CD4-positive, CD25-positive, alpha-beta regulatory T cell (primary cell): ENCODE results near the gene MEF2C. TPM values are rescaled to one million over a fixed set of nuclear protein-coding genes. Genes with fewer than 3 reads are reported as not detected.

Experiments used
- ATAC-seq, 2 donors: fragments of 150-1000 bp; cut with Tn5 transposase; one replicate each; pipeline ENCODE4 v1.10.0; 2021; ENCODE audit warnings: low read depth in 2 of 2, moderate number of reproducible peaks in 2 of 2, moderate library complexity in 1 of 2
- DNase-seq, 3 donors: peaks; one replicate each; pipeline versions ENCODE4 v3.0.0 to v3.0.0-alpha.2; 2012 to 2022; ENCODE audit warnings: mixed read lengths in 1 of 3
- H3K27ac ChIP-seq: one replicate; pipeline ENCODE4 v1.7.0; 2013; ENCODE audit warnings: mild to moderate bottlenecking, low read length; ENCODE audit not compliant: insufficient read depth, poor library complexity, severe bottlenecking
- H3K27me3 ChIP-seq: one replicate; pipeline ENCODE4 v1.7.0; 2013; ENCODE audit warnings: low read length; ENCODE audit not compliant: control insufficient read depth, insufficient read depth
- H3K36me3 ChIP-seq: one replicate; pipeline ENCODE4 v1.7.0; 2013; ENCODE audit warnings: mild to moderate bottlenecking, low read length, moderate library complexity; ENCODE audit not compliant: control insufficient read depth, insufficient read depth
- H3K4me1 ChIP-seq: 2 replicates; pipeline ENCODE4 v1.7.0; 2013; ENCODE audit warnings: mild to moderate bottlenecking, low read length; ENCODE audit not compliant: insufficient read depth, control insufficient read depth, poor library complexity, severe bottlenecking
- H3K4me3 ChIP-seq: one replicate; pipeline ENCODE4 v1.7.0; 2013; ENCODE audit warnings: low read depth, mild to moderate bottlenecking, low read length, moderate library complexity
- H3K9me3 ChIP-seq, 2 experiments: 1 replicate in 1 of 2; 2 replicates in 1 of 2; pipeline ENCODE4 v1.7.0; 2013; ENCODE audit warnings: low read length in 2 of 2, mild to moderate bottlenecking in 1 of 2, moderate library complexity in 1 of 2; ENCODE audit not compliant: control insufficient read depth in 2 of 2
- H3K27ac Mint-ChIP-seq, 3 donors: one replicate each; pipeline ENCODE4 v1.8.0; 2020 to 2022; ENCODE audit warnings: mild to moderate bottlenecking in 3 of 3, mixed read lengths in 3 of 3, moderate library complexity in 2 of 3
- H3K27me3 Mint-ChIP-seq: one replicate; pipeline ENCODE4 v1.8.0; 2022; ENCODE audit warnings: mild to moderate bottlenecking, mixed read lengths
- H3K36me3 Mint-ChIP-seq: one replicate; pipeline ENCODE4 v1.8.0; 2020; ENCODE audit warnings: mixed read lengths
- H3K4me1 Mint-ChIP-seq, 4 donors: one replicate each; pipeline ENCODE4 v1.8.0; 2020 to 2022; ENCODE audit warnings: mixed read lengths in 4 of 4, mild to moderate bottlenecking in 1 of 4
- H3K4me3 Mint-ChIP-seq, 4 donors: one replicate each; pipeline ENCODE4 v1.8.0; 2020 to 2022; ENCODE audit warnings: mild to moderate bottlenecking in 4 of 4, mixed read lengths in 4 of 4, moderate library complexity in 3 of 4
- H3K9me3 Mint-ChIP-seq, 7 donors: one replicate each; pipeline ENCODE4 v1.8.0; 2020 to 2022; ENCODE audit warnings: mixed read lengths in 7 of 7, mild to moderate bottlenecking in 3 of 7, moderate library complexity in 2 of 7
- polyA plus RNA-seq, 4 donors: library from polyadenylated mRNA; unstranded; fragments of 300-500 nt; fragmentation: Illumina TruSeq; gene quantifications; one replicate each; pipeline ENCODE4 v1.2.3, GENCODE V29; 2021
- total RNA-seq: library from RNA; stranded (reverse); gene quantifications from one replicate; pipeline ENCODE4 v1.2.3, GENCODE V29; 2022

Gene MEF2C
- total and polyA plus RNA-seq, 5 donors from 2014 or later = 0.38 to 1.7 (median 1.6) TPM; not detected in 2

- Mint-ChIP-seq H3K9me3 (peaks cover 0 to 2% (median 0%) of the 10 kb centered on the region in 7 donors), H3K27me3 (peaks cover 10% of the 10 kb centered on the region), H3K4me1 (no peaks in the 10 kb centered on the region), H3K36me3 (no peaks in the 10 kb centered on the region), H3K4me3 (no peak overlapping the region), H3K27ac (no peak overlapping the region)
- no peak overlapping the region for H3K27ac ChIP-seq
- H3K4me3 ChIP-seq = no peak overlapping the region
- DNase-seq (no peak), ATAC-seq (no peak)
- H3K27me3 ChIP-seq = no peaks in the 10 kb centered on the region
- no peaks in the 10 kb centered on the region for H3K4me1 ChIP-seq
- no peaks in the 10 kb centered on the region for H3K36me3 ChIP-seq
- no peaks in the 10 kb centered on the region for H3K9me3 ChIP-seq
Observed at GRCh38 chr5:88872971-88873370, 10.0 kb downstream of the MEF2C start.

- ATAC-seq (no peak), DNase-seq (no peak)
- Histone ChIP-seq H3K9me3 (no peaks in the 10 kb centered on the region), H3K27me3 (no peaks in the 10 kb centered on the region), H3K36me3 (no peaks in the 10 kb centered on the region), H3K4me3 (no peak overlapping the region), H3K27ac (no peak overlapping the region), H3K4me1 (no peaks in the 10 kb centered on the region)
- H3K27me3 Mint-ChIP-seq = peaks cover 6% of the 10 kb centered on the region
- H3K27ac Mint-ChIP-seq = no peak overlapping the region
- H3K9me3 Mint-ChIP-seq = peaks cover 0 to 2% (median 0%) of the 10 kb centered on the region in 7 donors
- no peaks in the 10 kb centered on the region for H3K4me1 Mint-ChIP-seq
- H3K36me3 Mint-ChIP-seq = no peaks in the 10 kb centered on the region
- H3K4me3 Mint-ChIP-seq = no peak overlapping the region
Observed at GRCh38 chr5:88870285-88870684, 12.7 kb downstream of the MEF2C start.

- H3K4me1 Mint-ChIP-seq = no peaks in the 10 kb centered on the region
- Histone ChIP-seq H3K4me1 (no peaks in the 10 kb centered on the region), H3K36me3 (no peaks in the 10 kb centered on the region), H3K9me3 (no peaks in the 10 kb centered on the region), H3K4me3 (no peak overlapping the region), H3K27me3 (no peaks in the 10 kb centered on the region), H3K27ac (no peak overlapping the region)
- H3K9me3 Mint-ChIP-seq = peaks cover 0 to 2% (median 0%) of the 10 kb centered on the region in 7 donors
- H3K27me3 Mint-ChIP-seq = peaks cover 6% of the 10 kb centered on the region
- DNase-seq (no peak), ATAC-seq (no peak)
- no peaks in the 10 kb centered on the region for H3K36me3 Mint-ChIP-seq
- no peak overlapping the region for H3K27ac Mint-ChIP-seq
- no peak overlapping the region for H3K4me3 Mint-ChIP-seq
Observed at GRCh38 chr5:88868468-88869068, 14.4 kb downstream of the MEF2C start.

DNA sequence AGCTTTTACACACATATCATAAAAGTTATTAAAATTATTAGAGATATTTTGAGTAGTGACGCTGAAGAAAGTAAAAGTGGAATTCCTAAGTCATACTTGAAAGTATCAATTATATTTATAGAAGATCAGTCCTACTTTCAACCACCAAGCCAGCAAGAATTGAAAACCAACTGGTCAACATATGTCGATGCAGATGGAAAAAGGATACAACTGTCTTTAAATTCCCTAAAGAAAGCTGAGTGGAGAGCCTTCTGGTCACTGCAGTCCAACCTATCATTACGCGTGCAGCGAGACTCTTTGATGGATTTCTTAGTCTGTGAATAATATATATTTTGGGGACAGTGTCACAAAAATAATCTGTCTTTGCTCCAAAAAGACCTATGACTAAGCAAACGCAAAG is 15.3 kb downstream of the MEF2C start:
- H3K4me1 Mint-ChIP-seq = no peaks in the 10 kb centered on the region
- H3K4me3 Mint-ChIP-seq = no peak overlapping the region
- no peaks in the 10 kb centered on the region for H3K36me3 Mint-ChIP-seq
- peaks cover 0 to 2% (median 0%) of the 10 kb centered on the region in 7 donors for H3K9me3 Mint-ChIP-seq
- DNase-seq = no peak
- H3K36me3 ChIP-seq = no peaks in the 10 kb centered on the region
- H3K9me3 ChIP-seq = no peaks in the 10 kb centered on the region
- no peaks in the 10 kb centered on the region for H3K4me1 ChIP-seq
- H3K27me3 Mint-ChIP-seq = peaks cover 2% of the 10 kb centered on the region
- H3K4me3 ChIP-seq = no peak overlapping the region
- H3K27ac Mint-ChIP-seq = no peak overlapping the region
- H3K27me3 ChIP-seq = no peaks in the 10 kb centered on the region
- ATAC-seq = no peak
- no peak overlapping the region for H3K27ac ChIP-seq

DNA sequence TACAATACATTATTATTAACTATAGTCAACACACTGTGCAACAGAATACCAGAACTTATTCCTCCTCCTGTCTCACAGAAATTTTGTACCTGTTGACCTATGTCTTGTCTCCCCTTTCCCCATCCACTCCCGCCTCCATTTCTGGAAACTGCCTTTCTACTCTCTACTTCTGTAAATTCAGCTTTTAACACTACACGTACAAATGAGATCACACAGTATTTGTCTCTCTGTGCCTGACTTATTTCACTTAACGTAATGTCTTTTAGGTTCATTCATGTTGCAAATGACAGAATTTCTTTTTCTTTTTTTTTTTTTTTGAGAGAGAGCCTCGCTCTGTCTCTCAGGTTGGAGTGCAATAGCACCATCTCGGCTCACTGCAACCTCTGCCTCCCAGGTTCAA is 19.5 kb downstream of the MEF2C start:
- H3K4me3 Mint-ChIP-seq = no peak overlapping the region
- peaks cover 0 to 2% (median 0%) of the 10 kb centered on the region in 7 donors for H3K9me3 Mint-ChIP-seq
- Histone ChIP-seq H3K27me3 (no peaks in the 10 kb centered on the region), H3K36me3 (no peaks in the 10 kb centered on the region), H3K27ac (no peak overlapping the region), H3K4me3 (no peak overlapping the region), H3K9me3 (no peaks in the 10 kb centered on the region), H3K4me1 (no peaks in the 10 kb centered on the region)
- ATAC-seq (no peak), DNase-seq (no peak)
- no peak overlapping the region for H3K27ac Mint-ChIP-seq
- H3K4me1 Mint-ChIP-seq = no peaks in the 10 kb centered on the region
- H3K27me3 Mint-ChIP-seq = peaks cover 7% of the 10 kb centered on the region
- H3K36me3 Mint-ChIP-seq = no peaks in the 10 kb centered on the region

GRCh38 chr5:88862547-88863175 is 20.3 kb downstream of the MEF2C start:
- Mint-ChIP-seq H3K27me3 (peaks cover 7% of the 10 kb centered on the region), H3K36me3 (no peaks in the 10 kb centered on the region), H3K4me3 (no peak overlapping the region), H3K9me3 (peaks cover 0 to 3% (median 0%) of the 10 kb centered on the region in 7 donors), H3K4me1 (no peaks in the 10 kb centered on the region), H3K27ac (no peak overlapping the region)
- Histone ChIP-seq H3K9me3 (no peaks in the 10 kb centered on the region), H3K4me3 (no peak overlapping the region), H3K27me3 (no peaks in the 10 kb centered on the region), H3K27ac (no peak overlapping the region), H3K4me1 (no peaks in the 10 kb centered on the region), H3K36me3 (no peaks in the 10 kb centered on the region)
- DNase-seq (no peak), ATAC-seq (no peak)

DNA sequence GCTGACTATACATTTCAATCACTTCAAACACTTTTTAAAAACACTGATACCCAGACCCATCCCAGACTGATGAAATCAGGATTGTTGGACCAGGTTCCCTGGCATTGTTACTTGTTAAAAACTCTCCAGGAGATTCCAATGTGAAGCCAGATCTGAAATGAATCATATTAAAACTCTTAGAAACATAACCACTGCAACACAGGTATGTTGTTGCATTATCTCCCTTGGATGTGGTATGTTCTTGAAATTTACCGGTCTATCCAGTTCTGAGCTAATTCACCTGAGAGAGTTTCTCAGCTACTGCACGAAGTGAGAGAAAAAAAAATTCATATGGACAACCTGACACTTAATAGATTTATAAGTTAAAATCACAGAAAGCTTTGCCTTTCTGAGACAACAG is 21.8 kb downstream of the MEF2C start:
- no peak overlapping the region for H3K27ac Mint-ChIP-seq
- H3K27me3 Mint-ChIP-seq = peaks cover 7% of the 10 kb centered on the region
- no peaks in the 10 kb centered on the region for H3K4me1 ChIP-seq
- H3K27me3 ChIP-seq = no peaks in the 10 kb centered on the region
- no peaks in the 10 kb centered on the region for H3K36me3 Mint-ChIP-seq
- H3K9me3 ChIP-seq = no peaks in the 10 kb centered on the region
- no peak overlapping the region for H3K4me3 ChIP-seq
- no peaks in the 10 kb centered on the region for H3K36me3 ChIP-seq
- H3K4me1 Mint-ChIP-seq = no peaks in the 10 kb centered on the region
- H3K4me3 Mint-ChIP-seq = no peak overlapping the region
- H3K9me3 Mint-ChIP-seq = peaks cover 0 to 3% (median 1%) of the 10 kb centered on the region in 7 donors
- ATAC-seq (no peak), DNase-seq (no peak)
- no peak overlapping the region for H3K27ac ChIP-seq

DNA sequence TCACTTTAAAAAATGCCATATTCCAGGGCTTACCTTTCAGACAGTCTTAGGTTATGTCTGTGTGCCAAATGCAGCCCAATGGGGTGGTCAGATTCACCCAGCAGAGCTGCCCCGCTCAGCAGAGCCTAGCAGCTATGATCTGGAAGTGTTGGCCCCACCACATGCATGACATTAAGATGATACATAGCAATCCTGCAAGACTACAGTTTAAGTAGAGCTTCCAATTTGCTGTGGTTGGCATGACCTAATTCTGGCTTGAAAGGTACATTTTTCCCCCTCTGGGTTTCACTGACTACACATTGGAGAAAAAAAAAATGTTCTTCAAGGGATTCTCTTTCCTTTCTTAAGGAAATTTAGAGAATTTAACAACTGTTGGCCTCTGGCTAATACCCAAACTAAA is 22.5 kb downstream of the MEF2C start:
- H3K4me1 Mint-ChIP-seq = no peaks in the 10 kb centered on the region
- no peak overlapping the region for H3K27ac ChIP-seq

More for the DNA sequence above, 22.5 kb downstream of the MEF2C start:
- no peaks in the 10 kb centered on the region for H3K27me3 ChIP-seq
- no peaks in the 10 kb centered on the region for H3K36me3 ChIP-seq
- H3K4me3 ChIP-seq = no peak overlapping the region
- Mint-ChIP-seq H3K9me3 (peaks cover 0 to 4% (median 1%) of the 10 kb centered on the region in 7 donors), H3K27ac (no peak overlapping the region), H3K36me3 (no peaks in the 10 kb centered on the region), H3K27me3 (peaks cover 7% of the 10 kb centered on the region), H3K4me3 (no peak overlapping the region)
- ATAC-seq (no peak), DNase-seq (no peak)
- H3K4me1 ChIP-seq = no peaks in the 10 kb centered on the region
- H3K9me3 ChIP-seq = no peaks in the 10 kb centered on the region
